ENCODE results near the gene KREMEN2.

The KREMEN2 gene

DNA sequence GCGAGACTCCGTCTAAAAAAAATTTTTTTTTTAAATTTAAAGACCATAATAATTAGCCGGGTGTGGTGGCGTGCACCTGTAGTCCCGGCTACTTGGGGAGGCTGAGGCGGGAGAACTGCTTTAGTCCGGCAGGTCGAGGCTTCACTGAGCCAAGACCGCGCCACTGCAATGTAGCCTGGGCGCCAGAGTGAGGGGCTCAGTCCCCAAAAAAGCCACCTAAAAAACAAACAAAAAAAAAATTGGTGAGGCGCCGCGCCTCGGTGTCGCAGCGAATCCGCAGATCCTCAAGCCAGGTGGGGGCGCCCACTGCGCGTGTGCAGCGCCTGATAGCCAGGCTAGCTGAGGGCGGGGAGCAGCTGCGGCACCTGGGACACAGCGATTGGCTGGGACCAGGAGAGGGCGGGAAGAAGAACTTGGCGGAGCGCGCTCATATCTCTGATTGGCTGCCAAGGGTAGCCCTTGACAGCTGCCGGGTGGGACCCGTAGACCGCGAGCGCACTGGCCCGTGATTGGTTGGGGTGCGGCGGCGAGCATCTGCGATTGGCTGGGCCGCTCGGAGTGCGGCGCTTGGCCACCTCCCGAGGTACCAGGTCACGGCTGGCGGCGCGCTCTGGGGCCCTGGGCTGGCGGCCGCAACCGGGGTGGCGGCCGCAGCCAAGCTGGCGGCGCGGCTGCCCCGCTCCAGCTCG is 39.7 kb downstream of the KREMEN2 start:
- Histone ChIP-seq H3K9ac (ENCODE audit: low read depth, low read length) (no peak overlapping the region), H3K4me1 (ENCODE audit: control insufficient read depth, insufficient read depth, low read length) (peaks cover 23% of the 10 kb centered on the region), H3K36me3 (ENCODE audit: control insufficient read depth, insufficient read depth, low read length) (no peaks in the 10 kb centered on the region), H3K27me3 (ENCODE audit: control insufficient read depth, insufficient read depth, low read length) (no peaks in the 10 kb centered on the region), H3K4me3 (ENCODE audit: low read depth, low read length) (no peak overlapping the region), H3K9me3 (ENCODE audit: control insufficient read depth, insufficient read depth, low read length) (no peaks in the 10 kb centered on the region)

GRCh38 chr16:3004319-3004718 is 40.2 kb downstream of the KREMEN2 start:
- peaks cover 21% of the 10 kb centered on the region for H3K4me1 ChIP-seq (ENCODE audit: control insufficient read depth, insufficient read depth, low read length)
- H3K4me3 ChIP-seq (ENCODE audit: low read depth, low read length), result no peak overlapping the region
- H3K27me3 ChIP-seq (ENCODE audit: control insufficient read depth, insufficient read depth, low read length), result no peaks in the 10 kb centered on the region
- no peak overlapping the region for H3K9ac ChIP-seq (ENCODE audit: low read depth, low read length)
- H3K36me3 ChIP-seq (ENCODE audit: control insufficient read depth, insufficient read depth, low read length), result no peaks in the 10 kb centered on the region
- H3K9me3 ChIP-seq (ENCODE audit: control insufficient read depth, insufficient read depth, low read length), result no peaks in the 10 kb centered on the region

DNA sequence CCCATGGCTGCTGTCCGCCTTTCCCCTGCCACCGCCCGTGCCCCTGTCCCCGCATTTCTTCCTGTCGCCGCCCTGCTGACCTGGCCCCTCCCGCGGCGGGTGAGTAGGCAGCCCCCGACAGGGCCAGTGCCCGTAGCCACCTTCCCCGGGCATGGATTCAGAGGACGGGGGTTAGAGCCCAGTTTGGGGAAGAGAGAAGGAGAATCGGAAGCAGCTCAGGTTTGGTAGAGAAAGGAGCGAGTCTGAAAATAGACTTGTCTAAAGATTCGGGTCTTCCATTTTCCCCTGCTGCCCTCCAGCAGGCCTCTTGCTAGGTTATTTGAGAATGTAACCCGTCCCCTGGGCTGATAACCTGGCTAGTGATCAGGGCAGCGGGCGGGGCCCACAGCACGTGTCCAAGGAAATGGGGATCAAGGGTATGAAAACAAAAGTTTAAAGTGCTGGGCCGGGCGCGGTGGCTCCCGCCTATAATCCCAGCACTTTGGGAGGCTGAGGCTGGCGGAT is 40.8 kb downstream of the KREMEN2 start:
- Histone ChIP-seq H3K27me3 (ENCODE audit: control insufficient read depth, insufficient read depth, low read length) (no peaks in the 10 kb centered on the region), H3K9ac (ENCODE audit: low read depth, low read length) (peak overlapping the region; percentile 65), H3K4me1 (ENCODE audit: control insufficient read depth, insufficient read depth, low read length) (peaks cover 25% of the 10 kb centered on the region), H3K36me3 (ENCODE audit: control insufficient read depth, insufficient read depth, low read length) (no peaks in the 10 kb centered on the region), H3K4me3 (ENCODE audit: low read depth, low read length) (peak overlapping the region; percentile 64), H3K9me3 (ENCODE audit: control insufficient read depth, insufficient read depth, low read length) (no peaks in the 10 kb centered on the region)

GRCh38 chr16:3007059-3007956 is 43.2 kb downstream of the KREMEN2 start:
- H3K4me3 ChIP-seq (ENCODE audit: low read depth, low read length), result peak overlapping the region; percentile 66
- peak overlapping the region; percentile 95 for H3K9ac ChIP-seq (ENCODE audit: low read depth, low read length)
- H3K36me3 ChIP-seq (ENCODE audit: control insufficient read depth, insufficient read depth, low read length), result no peaks in the 10 kb centered on the region
- peaks cover 30% of the 10 kb centered on the region for H3K4me1 ChIP-seq (ENCODE audit: control insufficient read depth, insufficient read depth, low read length)
- no peaks in the 10 kb centered on the region for H3K9me3 ChIP-seq (ENCODE audit: control insufficient read depth, insufficient read depth, low read length)
- H3K27me3 ChIP-seq (ENCODE audit: control insufficient read depth, insufficient read depth, low read length), result peaks cover 5% of the 10 kb centered on the region

GRCh38 chr16:3007957-3008689 is 44.0 kb downstream of the KREMEN2 start:
- Histone ChIP-seq H3K9me3 (ENCODE audit: control insufficient read depth, insufficient read depth, low read length) (no peaks in the 10 kb centered on the region), H3K9ac (ENCODE audit: low read depth, low read length) (peak overlapping the region; percentile 95), H3K36me3 (ENCODE audit: control insufficient read depth, insufficient read depth, low read length) (no peaks in the 10 kb centered on the region), H3K4me3 (ENCODE audit: low read depth, low read length) (peak overlapping the region; percentile 66), H3K27me3 (ENCODE audit: control insufficient read depth, insufficient read depth, low read length) (peaks cover 5% of the 10 kb centered on the region), H3K4me1 (ENCODE audit: control insufficient read depth, insufficient read depth, low read length) (peaks cover 33% of the 10 kb centered on the region)

- Histone ChIP-seq H3K36me3 (ENCODE audit: control insufficient read depth, insufficient read depth, low read length) (no peaks in the 10 kb centered on the region), H3K9ac (ENCODE audit: low read depth, low read length) (peak overlapping the region; percentile 50), H3K27me3 (ENCODE audit: control insufficient read depth, insufficient read depth, low read length) (peaks cover 5% of the 10 kb centered on the region), H3K9me3 (ENCODE audit: control insufficient read depth, insufficient read depth, low read length) (no peaks in the 10 kb centered on the region), H3K4me3 (ENCODE audit: low read depth, low read length) (peak overlapping the region; percentile 50), H3K4me1 (ENCODE audit: control insufficient read depth, insufficient read depth, low read length) (peaks cover 37% of the 10 kb centered on the region)
Measured at GRCh38 chr16:3008690-3009037, 44.6 kb downstream of the KREMEN2 start.

DNA sequence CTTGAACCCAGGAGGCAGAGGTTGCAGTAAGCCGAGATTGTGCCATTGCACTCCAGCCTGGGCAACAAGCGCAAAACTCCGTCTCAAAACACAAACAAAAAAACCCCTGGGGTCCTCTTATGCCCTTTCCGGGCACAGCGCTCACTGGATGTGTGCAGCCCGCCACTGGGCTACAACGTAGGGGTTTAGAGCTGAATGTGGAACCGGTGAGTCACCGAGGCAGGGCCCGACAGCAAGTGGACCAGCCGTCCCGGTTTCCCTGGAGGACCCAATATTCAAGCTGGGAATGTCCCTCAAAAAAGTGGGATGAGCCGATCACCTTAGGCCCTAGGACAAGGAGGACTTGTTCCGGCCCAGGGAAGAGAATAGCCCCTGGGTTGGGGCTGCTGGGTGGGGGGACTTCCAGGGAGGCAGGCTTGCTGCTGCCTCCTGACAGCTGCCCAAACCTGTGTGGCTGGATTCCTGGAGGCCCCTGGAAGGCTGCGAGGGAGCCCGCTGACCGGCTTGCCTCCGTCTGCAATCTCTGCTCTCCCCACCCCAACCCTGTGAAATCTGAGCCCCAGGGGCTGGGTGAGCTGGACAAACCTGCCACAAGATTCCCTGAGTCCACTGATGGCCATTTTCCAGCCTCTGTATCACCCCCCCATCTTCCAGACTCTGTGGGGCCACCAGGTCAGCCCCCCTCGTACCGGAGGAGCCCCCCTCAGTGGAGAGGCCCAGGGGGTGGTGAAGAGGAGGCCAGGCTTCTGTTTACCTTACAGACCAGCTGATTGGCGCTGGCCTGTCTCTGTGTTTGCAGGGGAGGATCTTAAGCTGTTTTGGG is 45.7 kb downstream of the KREMEN2 start:
- peaks cover 5% of the 10 kb centered on the region for H3K27me3 ChIP-seq (ENCODE audit: control insufficient read depth, insufficient read depth, low read length)

GRCh38 chr16:3010510-3010909 is 46.4 kb downstream of the KREMEN2 start:
- Histone ChIP-seq H3K9ac (ENCODE audit: low read depth, low read length) (no peak overlapping the region), H3K4me3 (ENCODE audit: low read depth, low read length) (peak overlapping the region; percentile 36), H3K36me3 (ENCODE audit: control insufficient read depth, insufficient read depth, low read length) (peaks cover 12% of the 10 kb centered on the region), H3K9me3 (ENCODE audit: control insufficient read depth, insufficient read depth, low read length) (no peaks in the 10 kb centered on the region), H3K27me3 (ENCODE audit: control insufficient read depth, insufficient read depth, low read length) (peaks cover 5% of the 10 kb centered on the region), H3K4me1 (ENCODE audit: control insufficient read depth, insufficient read depth, low read length) (peaks cover 42% of the 10 kb centered on the region)

More for the DNA sequence above, 45.7 kb downstream of the KREMEN2 start:
- Histone ChIP-seq H3K4me3 (ENCODE audit: low read depth, low read length) (peak overlapping the region; percentile 58), H3K9ac (ENCODE audit: low read depth, low read length) (peak overlapping the region; percentile 60), H3K36me3 (ENCODE audit: control insufficient read depth, insufficient read depth, low read length) (peaks cover 5% of the 10 kb centered on the region), H3K9me3 (ENCODE audit: control insufficient read depth, insufficient read depth, low read length) (no peaks in the 10 kb centered on the region), H3K4me1 (ENCODE audit: control insufficient read depth, insufficient read depth, low read length) (peaks cover 42% of the 10 kb centered on the region)

DNA sequence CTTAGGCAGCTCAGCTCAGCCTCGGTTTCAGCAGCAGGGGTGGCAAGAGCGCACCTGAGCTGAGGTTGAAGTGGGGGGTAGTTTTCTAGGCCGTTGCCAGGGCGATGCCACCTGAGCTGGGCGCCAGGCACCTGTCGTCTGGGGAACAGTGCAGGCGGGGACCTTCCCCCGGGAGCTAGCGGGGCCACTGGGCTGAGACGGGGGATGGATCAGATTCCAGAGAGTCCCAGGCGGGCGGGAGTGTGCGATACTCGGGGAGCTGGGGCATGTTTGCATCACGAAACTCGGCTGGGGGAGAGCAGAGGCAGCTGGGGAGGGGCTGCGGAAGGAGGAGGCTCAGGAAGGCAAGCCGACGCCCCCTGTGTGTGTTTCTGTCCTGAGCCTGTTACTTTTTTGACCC is 48.2 kb downstream of the KREMEN2 start:
- peak overlapping the region; percentile 38 for H3K4me3 ChIP-seq (ENCODE audit: low read depth, low read length)

GRCh38 chr16:3012828-3013420 is 48.8 kb downstream of the KREMEN2 start, which contains the start of gene CLDN9:
CLDN9 (plus strand) TSS chr16:3012923; CDS start chr16:3013363, 440 bp downstream.
- Histone ChIP-seq H3K4me3 (ENCODE audit: low read depth, low read length) (peak within 1 kb of the TSS; percentile 38), H3K9ac (ENCODE audit: low read depth, low read length) (peak within 1 kb of the TSS; percentile 16), H3K9me3 (ENCODE audit: control insufficient read depth, insufficient read depth, low read length) (no peaks in the 10 kb centered on the region), H3K27me3 (ENCODE audit: control insufficient read depth, insufficient read depth, low read length) (peaks cover 5% of the 10 kb centered on the region), H3K36me3 (ENCODE audit: control insufficient read depth, insufficient read depth, low read length) (peaks cover 20% of the 10 kb centered on the region), H3K4me1 (ENCODE audit: control insufficient read depth, insufficient read depth, low read length) (peaks cover 28% of the 10 kb centered on the region)

More for the DNA sequence above, 48.2 kb downstream of the KREMEN2 start:
- Histone ChIP-seq H3K27me3 (ENCODE audit: control insufficient read depth, insufficient read depth, low read length) (peaks cover 5% of the 10 kb centered on the region), H3K9ac (ENCODE audit: low read depth, low read length) (no peak overlapping the region), H3K36me3 (ENCODE audit: control insufficient read depth, insufficient read depth, low read length) (peaks cover 20% of the 10 kb centered on the region), H3K4me1 (ENCODE audit: control insufficient read depth, insufficient read depth, low read length) (peaks cover 35% of the 10 kb centered on the region), H3K9me3 (ENCODE audit: control insufficient read depth, insufficient read depth, low read length) (no peaks in the 10 kb centered on the region)
